A549 (cell line): ENCODE results near the gene LYZL1.

Experiments used
- CTCF ChIP-seq: fragments of >200 bp; sonication (Bioruptor Twin); formaldehyde crosslinking; IDR thresholded peaks from 3 replicates; pipeline ENCODE4 v1.5.1; 2016
- EP300 ChIP-seq, 2 experiments: fragments of >200 bp; sonication (Bioruptor Twin); formaldehyde crosslinking; IDR thresholded peaks; 2 replicates in 1 of 2; 3 replicates in 1 of 2; pipeline ENCODE4 v1.6.1; 2016 to 2017
- FOSB ChIP-seq: fragments of 250-450 bp; sonication (Bioruptor Pico); IDR thresholded peaks from 2 replicates; pipeline ENCODE4 v1.5.0; 2020; ENCODE audit warnings: mild to moderate bottlenecking, moderate library complexity
- FOSL2 ChIP-seq, 2 experiments: fragments of 450-650 bp in 1 of 2; fragments of >200 bp in 1 of 2; sonication (Bioruptor Twin) in 1 of 2; formaldehyde crosslinking; IDR thresholded peaks; 2 replicates each; pipeline versions ENCODE4 v1.5.0 to v1.6.1; 2016 to 2020; ENCODE audit warnings: mild to moderate bottlenecking in 1 of 2, moderate library complexity in 1 of 2
- MYC ChIP-seq: IDR thresholded peaks from 2 replicates; pipeline ENCODE4 v1.6.1; 2012; ENCODE audit warnings: mild to moderate bottlenecking, inconsistent platforms, low read length, improper control_type of control experiment, borderline replicate concordance
- POLR2A ChIP-seq: IDR thresholded peaks from 2 replicates; pipeline ENCODE4 v1.6.1; 2012; ENCODE audit warnings: mild to moderate bottlenecking, low read length
- SMC3 ChIP-seq: fragments of >200 bp; sonication (Bioruptor Twin); formaldehyde crosslinking; IDR thresholded peaks from 3 replicates; pipeline ENCODE4 v1.6.1; 2018; ENCODE audit warnings: inconsistent platforms
- USF2 ChIP-seq: fragments of 450-650 bp; IDR thresholded peaks from 2 replicates; pipeline ENCODE4 v1.6.1; 2014; ENCODE audit warnings: antibody characterized with exemption

GRCh38 chr10:29346296-29347001, 57.6 kb downstream of the LYZL1 start:
- no peak for TF ChIP-seq CTCF
- TF ChIP-seq POLR2A: no peak
- TF ChIP-seq MYC: no peak
- no peak for TF ChIP-seq FOSB (CRISPR knock-in tag)
- TF ChIP-seq SMC3: no peak
- no peak for TF ChIP-seq FOSL2 (IDR thresholded peaks at IDR 0.05)
- no peak for TF ChIP-seq FOSL2 (CRISPR knock-in tag; IDR thresholded peaks at IDR 0.05)
- TF ChIP-seq EP300 (IDR thresholded peaks at IDR 0.05): no peak
- TF ChIP-seq USF2: no peak
